ENCODE data around the gene IL4R. TPM values are rescaled to one million over a fixed set of nuclear protein-coding genes. Genes with fewer than 3 reads are reported as not detected.

The IL4R gene
- total RNA-seq, 1 experiment from 2014 or later, result 29.6 TPM

- DNase-seq (ENCODE audit: low read depth, low spot score) (no peak), ATAC-seq (no peak)
- TF ChIP-seq EGR1 (IDR thresholded peaks at IDR 0.05; ENCODE audit: low read depth) (no peak), ZBTB33 (IDR thresholded peaks at IDR 0.05; ENCODE audit: extremely low read depth, insufficient replicate concordance, low read length) (no peak), ZFX (IDR thresholded peaks at IDR 0.05) (no peak), CBX3 (IDR thresholded peaks at IDR 0.05; ENCODE audit: low read depth) (no peak), CTCF (IDR thresholded peaks at IDR 0.05 in 2 of 3, conservative IDR thresholded peaks at IDR 0.05 in 1 of 3; ENCODE audit: borderline replicate concordance in 1 of 3, insufficient read depth in 1 of 3, low read depth in 2 of 3, low read length in 2 of 3) (no peak), JUND (IDR thresholded peaks at IDR 0.05) (no peak), YY1 (IDR thresholded peaks at IDR 0.05; ENCODE audit: extremely low read depth, insufficient replicate concordance, low read depth, low read length) (no peak), POLR2AphosphoS5 (IDR thresholded peaks at IDR 0.05; ENCODE audit: low read depth, low read length) (no peak), SIN3A (IDR thresholded peaks at IDR 0.05; ENCODE audit: low read depth) (no peak), SP1 (IDR thresholded peaks at IDR 0.05; ENCODE audit: low read depth) (no peak), MAX (IDR thresholded peaks at IDR 0.05) (no peak), ZNF274 (IDR thresholded peaks at IDR 0.05; ENCODE audit: low read depth, low read length) (no peak), EZH2 (IDR thresholded peaks at IDR 0.05) (no peak), POLR2A (IDR thresholded peaks at IDR 0.05; ENCODE audit: borderline replicate concordance, extremely low read depth, insufficient read depth, insufficient read length) (no peak), SRF (IDR thresholded peaks at IDR 0.05; ENCODE audit: low read depth) (no peak), CEBPB (IDR thresholded peaks at IDR 0.05; ENCODE audit: low read depth) (no peak)
- Histone ChIP-seq H3K9me3 (ENCODE audit: control insufficient read depth in 1 of 2, insufficient read depth in 1 of 2, low read depth in 1 of 2, low read length in 2 of 2) (no peaks in the 10 kb centered on the region), H3K9ac (ENCODE audit: low read length) (no peak overlapping the region), H3K27ac (ENCODE audit: low read depth, low read length) (no peak overlapping the region), H4K20me1 (ENCODE audit: insufficient read depth) (no peaks in the 10 kb centered on the region), H3K36me3 (ENCODE audit: control insufficient read depth in 1 of 2, insufficient read depth in 2 of 2, low read length in 2 of 2) (no peaks in the 10 kb centered on the region), H3K9me2 (ENCODE audit: insufficient read depth) (no peaks in the 10 kb centered on the region), H3K79me2 (ENCODE audit: insufficient read depth, low read length) (no peaks in the 10 kb centered on the region), H2AFZ (ENCODE audit: low read depth, low read length, poor library complexity, severe bottlenecking) (no peak overlapping the region), H3K4me1 (ENCODE audit: control insufficient read depth in 1 of 2, insufficient read depth in 2 of 2, low read length in 2 of 2) (peaks cover 6 to 9% of the 10 kb centered on the region in 2 experiments; a peak in 3 of 4 replicates), H3K27me3 (ENCODE audit: insufficient read depth, low read length) (no peaks in the 10 kb centered on the region), H3K4me3 (replicated peaks in 1 of 2; ENCODE audit: low read depth in 1 of 2, low read length in 2 of 2) (no peak overlapping the region), H3K4me2 (ENCODE audit: low read length) (no peak overlapping the region)
- BruUV-seq (replicated peaks), result no TSS peak
- CTCF ChIA-PET, result no interaction called here
- RAD21 ChIA-PET (ENCODE audit: low non-redundant PET in 1 of 2, low total read pairs in 2 of 2, uncharacterized antibody in 2 of 2, unreplicated experiment in 2 of 2), result interaction anchor here in 1 of 2 experiments (1.3 kb wide), 1 partner anchor 139 kb away, joined by 3 read pairs; no protein-coding TSS in a partner anchor
- intact Hi-C loops (cut with micrococcal nuclease), result no loop called here
- POLR2A ChIA-PET, result no interaction called here
Measured at GRCh38 chr16:27373312-27373711, 59.5 kb downstream of the IL4R start.
